ENCODE results near the gene NPAS3. TPM values are rescaled to one million over a fixed set of nuclear protein-coding genes. Genes with fewer than 3 reads are reported as not detected.

Gene NPAS3
- total RNA-seq, 4 donors from 2014 or later = 4.0 to 12.2 (median 5.6) TPM

GRCh38 chr14:33219957-33220356, 281.3 kb downstream of the NPAS3 start:
- no peak for TF ChIP-seq CTCF (IDR thresholded peaks at IDR 0.05)
- Histone ChIP-seq H3K27me3 (no peaks in the 10 kb centered on the region), H3K9me3 (no peaks in the 10 kb centered on the region), H3K4me1 (no peaks in the 10 kb centered on the region), H3K36me3 (no peaks in the 10 kb centered on the region), H3K27ac (no peak overlapping the region), H3K4me3 (replicated peaks in 1 of 3) (no peak overlapping the region)
- intact Hi-C loops (cut with DNase I) = no loop called here
- DNase-seq = no peak
- WGBS, 2 donors = 88 to 93% methylated on average over 4 of the region's 4 CpGs

- intact Hi-C loops (cut with DNase I) = no loop called here
- Histone ChIP-seq H3K27ac (no peak overlapping the region), H3K4me3 (replicated peaks in 1 of 3) (no peak overlapping the region), H3K27me3 (no peaks in the 10 kb centered on the region), H3K9me3 (no peaks in the 10 kb centered on the region), H3K36me3 (no peaks in the 10 kb centered on the region), H3K4me1 (no peaks in the 10 kb centered on the region)
- 65% methylated on average over 10 of the region's 10 CpGs for WGBS, 2 donors
- TF ChIP-seq POLR2A (IDR thresholded peaks at IDR 0.05) (no peak), CTCF (IDR thresholded peaks at IDR 0.05) (no peak)
- DNase-seq = no peak
Observed at GRCh38 chr14:33229269-33229929, 290.7 kb downstream of the NPAS3 start.

GRCh38 chr14:33230021-33230420, 291.3 kb downstream of the NPAS3 start:
- Histone ChIP-seq H3K9me3 (no peaks in the 10 kb centered on the region), H3K27ac (no peak overlapping the region), H3K4me1 (no peaks in the 10 kb centered on the region), H3K4me3 (replicated peaks in 1 of 3) (no peak overlapping the region), H3K27me3 (no peaks in the 10 kb centered on the region), H3K36me3 (no peaks in the 10 kb centered on the region)
- intact Hi-C loops (cut with DNase I) = no loop called here
- TF ChIP-seq POLR2A (IDR thresholded peaks at IDR 0.05) (no peak), CTCF (IDR thresholded peaks at IDR 0.05) (no peak)
- WGBS, 2 donors = 56 to 63% methylated on average over 3 of the region's 3 CpGs
- no peak for DNase-seq

GRCh38 chr14:33232031-33232430, 293.4 kb downstream of the NPAS3 start:
- 90 to 98% methylated on average over 3 of the region's 3 CpGs for WGBS, 2 donors
- no peak for DNase-seq
- H3K27me3 ChIP-seq = no peaks in the 10 kb centered on the region
- no peak for TF ChIP-seq CTCF (IDR thresholded peaks at IDR 0.05)
- TF ChIP-seq POLR2A (IDR thresholded peaks at IDR 0.05) = no peak
- no peaks in the 10 kb centered on the region for H3K36me3 ChIP-seq
- no peak overlapping the region for H3K4me3 ChIP-seq (replicated peaks in 1 of 3)
- H3K27ac ChIP-seq = no peak overlapping the region
- intact Hi-C loops (cut with DNase I) = no loop called here
- no peaks in the 10 kb centered on the region for H3K4me1 ChIP-seq
- H3K9me3 ChIP-seq = no peaks in the 10 kb centered on the region

- Histone ChIP-seq H3K36me3 (no peaks in the 10 kb centered on the region), H3K4me3 (replicated peaks in 1 of 3) (no peak overlapping the region), H3K27me3 (no peaks in the 10 kb centered on the region), H3K9me3 (no peaks in the 10 kb centered on the region), H3K27ac (no peak overlapping the region), H3K4me1 (no peaks in the 10 kb centered on the region)
- 59 to 61% methylated on average over 4 of the region's 4 CpGs for WGBS, 2 donors
- intact Hi-C loops (cut with DNase I) = no loop called here
- TF ChIP-seq CTCF (IDR thresholded peaks at IDR 0.05) (no peak), POLR2A (IDR thresholded peaks at IDR 0.05) (no peak)
- no peak for DNase-seq
Observed at GRCh38 chr14:33237115-33237740, 298.5 kb downstream of the NPAS3 start.
